ENCODE data around the gene ERN1.
A peak's percentile ranks its signal among the peaks of the same experiment; 100 is the strongest.

ERN1 gene

GRCh38 chr17:64083093-64083492 lies 46.9 kb downstream of the ERN1 start:
- no peak for DNase-seq

- no peak for DNase-seq
Observed at GRCh38 chr17:64081802-64082799, 47.8 kb downstream of the ERN1 start.

- no peak for DNase-seq
Observed at GRCh38 chr17:64080174-64080618, 49.7 kb downstream of the ERN1 start.

- DNase-seq: no peak
Observed at GRCh38 chr17:64077379-64077778, 52.6 kb downstream of the ERN1 start.

- DNase-seq: no peak
Observed at GRCh38 chr17:64075913-64076312, 54.0 kb downstream of the ERN1 start.

GRCh38 chr17:64074704-64075426 lies 55.1 kb downstream of the ERN1 start:
- DNase-seq: peak; percentile 40

DNA sequence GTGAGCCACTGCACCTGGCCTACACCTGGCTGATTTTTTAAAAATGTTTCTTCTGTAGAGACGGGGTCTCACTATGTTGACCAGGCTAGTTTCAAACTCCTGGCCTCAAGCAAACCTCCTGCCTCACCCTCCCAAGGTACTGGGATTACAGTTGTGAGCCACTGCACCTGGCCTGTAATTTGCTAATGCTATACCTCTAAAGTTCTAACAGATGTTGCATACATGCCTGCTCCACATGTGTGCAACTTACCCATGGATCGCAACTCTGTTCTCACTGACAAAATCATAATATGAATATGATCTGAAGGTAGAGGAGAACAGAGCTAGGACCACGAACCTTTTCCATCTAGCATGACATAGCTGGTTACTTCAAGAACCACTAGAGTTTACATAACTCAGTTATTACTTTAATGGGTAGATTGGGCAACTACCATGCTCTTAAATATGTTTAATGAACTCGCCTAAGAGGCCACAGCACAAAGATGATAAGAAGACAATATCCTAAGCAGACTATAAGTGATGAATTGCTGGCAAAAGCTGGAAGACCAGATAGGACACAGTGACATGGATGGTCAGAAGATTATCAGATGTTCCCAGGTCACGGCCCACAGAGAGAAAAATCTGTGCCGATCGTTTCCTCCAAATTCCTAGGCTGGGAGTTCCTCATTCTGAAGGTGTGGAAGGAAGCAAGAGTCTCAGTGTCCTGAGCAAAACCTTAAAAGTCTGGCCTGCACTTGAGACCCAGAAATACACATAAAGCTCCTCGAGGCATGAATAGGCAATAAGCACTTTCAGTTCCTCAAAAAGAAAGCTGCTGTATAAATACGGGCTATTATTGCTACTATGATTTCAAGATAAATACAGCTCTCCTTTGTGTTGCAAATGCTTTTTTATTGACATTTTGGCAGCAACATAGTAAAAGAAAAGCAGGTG lies 55.9 kb downstream of the ERN1 start:
- DNase-seq: peak; percentile 61

DNA sequence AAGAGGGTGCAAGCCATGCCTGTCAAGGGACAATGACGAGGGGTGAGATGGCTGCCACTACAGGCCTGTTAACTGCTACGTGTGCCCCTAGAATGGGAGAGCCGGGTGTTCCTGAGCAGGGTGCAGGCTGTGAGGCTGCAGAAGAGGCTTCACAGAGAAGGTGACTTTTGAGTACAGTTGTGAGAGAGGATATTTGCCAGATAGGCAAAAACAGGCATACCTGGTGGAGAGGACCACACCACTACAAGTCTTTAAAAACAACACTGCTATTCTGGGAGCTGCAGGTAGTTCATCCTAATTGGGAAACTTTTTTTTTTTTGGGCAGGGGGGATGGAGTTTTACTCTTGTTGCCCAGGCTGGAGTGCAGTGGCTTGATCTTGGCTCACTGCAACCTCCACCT lies 58.8 kb downstream of the ERN1 start:
- no peak for DNase-seq

DNA sequence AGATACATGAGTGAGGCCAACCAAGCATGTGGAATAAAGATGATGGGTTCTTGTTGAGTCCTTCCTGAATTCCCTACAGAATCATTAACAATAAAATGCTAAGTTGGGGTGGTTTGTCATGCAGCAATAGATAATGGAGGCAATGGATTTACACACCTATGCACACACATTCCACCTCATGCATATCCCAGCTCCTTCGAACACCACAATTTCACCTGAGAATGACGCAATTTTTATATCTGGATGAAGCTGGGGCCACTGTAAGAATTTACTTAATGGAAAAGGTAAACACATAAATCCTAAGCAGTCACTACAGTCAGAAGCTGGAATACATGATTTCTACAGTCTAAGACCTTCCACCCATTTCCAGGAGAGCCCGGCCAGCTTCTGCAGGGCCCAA lies 59.7 kb downstream of the ERN1 start:
- DNase-seq: no peak

GRCh38 chr17:64069143-64069542 lies 60.8 kb downstream of the ERN1 start:
- no peak for DNase-seq

GRCh38 chr17:64067657-64068056 lies 62.3 kb downstream of the ERN1 start:
- no peak for DNase-seq

DNA sequence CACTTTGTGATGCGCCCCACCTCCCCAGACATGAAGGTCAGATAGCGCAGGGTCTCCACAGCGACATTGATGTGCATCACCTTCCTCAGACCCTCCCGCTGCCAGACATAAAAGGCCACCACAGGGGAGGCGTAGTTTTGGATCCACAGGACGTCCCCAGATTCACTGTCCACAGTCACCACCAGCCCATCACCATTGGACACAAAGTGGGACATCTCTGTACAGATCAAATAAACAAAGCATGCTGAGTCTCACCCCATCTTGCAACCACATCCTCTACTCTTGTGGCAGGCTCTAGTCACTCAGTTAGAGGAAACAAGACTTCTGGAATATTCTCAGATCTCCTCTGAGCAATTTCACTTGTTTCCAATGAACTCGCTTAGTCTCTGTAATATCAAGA lies 63.2 kb downstream of the ERN1 start:
- no peak for DNase-seq

- DNase-seq: no peak
Observed at GRCh38 chr17:64065161-64065560, 64.8 kb downstream of the ERN1 start.

- DNase-seq: no peak
Observed at GRCh38 chr17:64064331-64064730, 65.6 kb downstream of the ERN1 start.

DNA sequence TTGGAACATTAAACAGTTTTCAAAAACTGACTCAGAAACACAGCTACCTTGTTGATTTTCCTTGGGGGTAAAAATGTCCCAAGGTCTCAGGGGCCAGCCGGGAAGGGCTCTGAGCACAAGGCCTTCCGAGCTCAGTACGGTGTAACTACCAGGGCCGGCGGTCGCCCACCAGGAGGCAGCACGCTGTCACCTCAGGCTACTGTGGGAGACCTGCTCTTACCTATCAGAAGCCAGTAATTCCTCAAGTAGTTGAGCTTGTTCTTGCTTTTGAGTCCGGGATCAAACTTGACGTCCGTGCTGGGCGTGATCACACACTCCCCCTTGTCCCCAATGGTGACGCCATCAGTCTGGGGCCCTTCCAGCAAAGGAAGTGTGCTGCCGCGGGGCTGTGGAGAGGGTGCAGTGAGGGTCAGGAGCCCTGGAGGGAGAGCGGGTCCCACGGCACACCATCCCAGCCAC lies 66.1 kb downstream of the ERN1 start:
- peak; percentile 82 for DNase-seq

- no peak for DNase-seq
Observed at GRCh38 chr17:64063088-64063487, 66.9 kb downstream of the ERN1 start.

DNA sequence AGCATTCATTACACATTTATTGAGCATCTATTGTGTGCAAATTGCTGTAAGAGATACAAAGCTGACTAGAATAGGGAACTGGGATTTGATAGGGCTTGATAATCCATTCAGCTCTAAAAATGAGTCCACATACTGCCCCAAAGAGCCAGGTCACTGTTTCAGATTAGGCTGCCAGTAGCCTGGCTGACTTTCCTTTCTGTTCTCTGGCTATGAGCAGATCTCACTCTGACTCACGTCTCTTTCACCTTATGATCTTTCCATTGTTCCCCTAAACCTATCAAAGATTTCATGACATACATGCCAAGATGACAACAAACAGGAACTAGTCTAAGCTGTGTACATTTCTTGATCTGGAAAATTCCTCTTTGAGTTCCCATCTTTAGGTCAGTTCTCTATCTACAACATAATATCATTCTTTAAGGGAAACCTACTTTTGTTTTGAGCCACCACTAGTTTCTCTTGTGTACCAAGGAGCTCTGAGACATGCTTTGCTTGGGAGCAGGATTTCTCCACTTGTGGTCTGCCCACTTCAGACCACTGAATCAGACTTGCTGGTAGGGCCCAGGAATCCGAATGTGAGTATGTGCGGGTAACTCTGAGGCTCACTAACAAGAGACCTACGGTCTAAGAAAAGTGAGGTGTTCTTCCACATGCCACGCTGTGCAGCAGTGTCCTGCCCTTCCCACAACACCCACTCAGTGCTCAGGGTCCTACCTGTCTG lies 68.6 kb downstream of the ERN1 start:
- DNase-seq: no peak

GRCh38 chr17:64060331-64060730 lies 69.6 kb downstream of the ERN1 start:
- no peak for DNase-seq

GRCh38 chr17:64059756-64060155 lies 70.2 kb downstream of the ERN1 start:
- no peak for DNase-seq

- DNase-seq: no peak
Observed at GRCh38 chr17:64058621-64059020, 71.3 kb downstream of the ERN1 start.

- no peak for DNase-seq
Observed at GRCh38 chr17:64057701-64058263, 72.2 kb downstream of the ERN1 start.

Measured in hematopoietic multipotent progenitor cell treated with erythropoietin and hydrocortisone succinate and interleukin-3 and kit ligand, for 6 days (in vitro differentiated cells).